ENCODE results near the gene HNRNPLL. TPM values are rescaled to one million over a fixed set of nuclear protein-coding genes. Genes with fewer than 3 reads are reported as not detected.

HNRNPLL gene
- total RNA-seq, 1 experiment from 2014 or later = 59.4 TPM

DNA sequence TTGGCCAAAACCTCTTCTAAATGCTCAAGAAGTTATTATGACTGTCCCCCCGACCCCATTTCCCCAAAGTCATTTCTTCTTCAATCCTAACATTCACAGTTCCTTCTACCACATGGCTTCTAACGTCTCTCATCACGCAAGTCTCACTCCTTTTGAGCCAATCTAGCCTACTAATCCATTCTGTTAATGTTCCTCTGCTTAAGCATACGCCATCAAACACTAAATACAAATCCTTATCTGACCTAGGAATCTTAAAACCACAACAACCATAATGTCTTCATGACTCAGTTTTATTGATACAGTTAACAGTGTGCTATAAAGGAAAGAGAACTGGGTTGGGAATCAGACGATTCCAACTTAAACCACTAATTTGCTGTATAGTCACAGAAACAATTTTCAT, 23.9 kb downstream of the HNRNPLL start:
- H3K36me3 Mint-ChIP-seq (ENCODE audit: insufficient read depth, unreplicated experiment) = peaks cover 34% of the 10 kb centered on the region
- H3K4me1 ChIP-seq = no peaks in the 10 kb centered on the region; the same call in 1 of the 2 replicates
- intact Hi-C loops (cut with micrococcal nuclease; ENCODE audit: unreplicated experiment) = no loop called here
- no peak overlapping the region for H3K27ac Mint-ChIP-seq (ENCODE audit: unreplicated experiment)
- POLR2A ChIA-PET = no interaction called here
- no peaks in the 10 kb centered on the region; the same call in 1 of the 2 replicates for H3K36me3 ChIP-seq (ENCODE audit: control insufficient read depth, insufficient read depth, low read length)
- CTCF ChIA-PET = no interaction called here
- H3K27me3 ChIP-seq (replicated peaks; ENCODE audit: control insufficient read depth, insufficient read depth, low read length) = no peaks in the 10 kb centered on the region
- H3K27me3 Mint-ChIP-seq (ENCODE audit: insufficient read depth, unreplicated experiment) = no peaks in the 10 kb centered on the region
- no TSS peak for BruUV-seq (replicated peaks)
- H3K9me3 ChIP-seq = no peaks in the 10 kb centered on the region
- H3K4me3 Mint-ChIP-seq (ENCODE audit: unreplicated experiment) = no peak overlapping the region
- DNase-seq = no peak
- TF ChIP-seq, protein P1, sequence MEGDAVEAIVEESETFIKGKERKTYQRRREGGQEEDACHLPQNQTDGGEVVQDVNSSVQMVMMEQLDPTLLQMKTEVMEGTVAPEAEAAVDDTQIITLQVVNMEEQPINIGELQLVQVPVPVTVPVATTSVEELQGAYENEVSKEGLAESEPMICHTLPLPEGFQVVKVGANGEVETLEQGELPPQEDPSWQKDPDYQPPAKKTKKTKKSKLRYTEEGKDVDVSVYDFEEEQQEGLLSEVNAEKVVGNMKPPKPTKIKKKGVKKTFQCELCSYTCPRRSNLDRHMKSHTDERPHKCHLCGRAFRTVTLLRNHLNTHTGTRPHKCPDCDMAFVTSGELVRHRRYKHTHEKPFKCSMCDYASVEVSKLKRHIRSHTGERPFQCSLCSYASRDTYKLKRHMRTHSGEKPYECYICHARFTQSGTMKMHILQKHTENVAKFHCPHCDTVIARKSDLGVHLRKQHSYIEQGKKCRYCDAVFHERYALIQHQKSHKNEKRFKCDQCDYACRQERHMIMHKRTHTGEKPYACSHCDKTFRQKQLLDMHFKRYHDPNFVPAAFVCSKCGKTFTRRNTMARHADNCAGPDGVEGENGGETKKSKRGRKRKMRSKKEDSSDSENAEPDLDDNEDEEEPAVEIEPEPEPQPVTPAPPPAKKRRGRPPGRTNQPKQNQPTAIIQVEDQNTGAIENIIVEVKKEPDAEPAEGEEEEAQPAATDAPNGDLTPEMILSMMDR (IDR thresholded peaks at IDR 0.05; ENCODE audit: insufficient read depth in 1 of 2, low read depth in 1 of 2, low read length in 1 of 2, severe bottlenecking in 1 of 2, unreplicated experiment in 1 of 2) = no peak
- H3K9me3 Mint-ChIP-seq (ENCODE audit: unreplicated experiment) = no peaks in the 10 kb centered on the region
- H3K4me1 Mint-ChIP-seq (ENCODE audit: low read depth, unreplicated experiment) = peaks cover 7% of the 10 kb centered on the region
- H3K4me3 ChIP-seq (ENCODE audit: low read depth, low read length) = no peak overlapping the region

DNA sequence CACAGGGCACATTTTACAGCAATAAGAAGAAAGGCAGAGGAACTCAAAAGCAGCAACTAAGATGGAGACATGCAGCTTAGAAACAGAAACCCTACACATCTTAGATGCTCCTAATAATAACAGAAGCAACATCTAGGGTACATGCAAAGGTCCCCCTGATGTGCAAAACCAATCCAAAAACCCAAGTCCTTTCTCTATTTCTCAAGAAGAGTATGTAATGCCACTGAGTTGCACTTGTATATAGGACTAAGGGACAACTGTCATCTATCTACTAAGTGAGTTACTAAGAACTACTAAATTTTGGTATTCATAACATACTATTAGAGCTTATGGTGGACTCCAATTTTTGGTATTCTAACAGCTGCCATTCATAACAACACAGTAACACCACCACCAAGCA, 28.4 kb downstream of the HNRNPLL start:
- POLR2A ChIA-PET = no interaction called here
- H3K36me3 Mint-ChIP-seq (ENCODE audit: insufficient read depth, unreplicated experiment) = peaks cover 29% of the 10 kb centered on the region
- CTCF ChIA-PET = interaction anchor here (0.5 kb wide), 1 partner anchor 128 kb away, joined by 7 read pairs; no protein-coding TSS in a partner anchor
- BruUV-seq (replicated peaks) = no TSS peak
- TF ChIP-seq, protein P1 (IDR thresholded peaks at IDR 0.05; ENCODE audit: insufficient read depth in 1 of 2, low read depth in 1 of 2, low read length in 1 of 2, severe bottlenecking in 1 of 2, unreplicated experiment in 1 of 2) = no peak
- H3K9me3 Mint-ChIP-seq (ENCODE audit: unreplicated experiment) = no peaks in the 10 kb centered on the region
- peaks cover 3% of the 10 kb centered on the region; the same call in 1 of the 2 replicates for H3K36me3 ChIP-seq (ENCODE audit: control insufficient read depth, insufficient read depth, low read length)
- H3K4me1 ChIP-seq = peaks cover 2% of the 10 kb centered on the region; the same call in 1 of the 2 replicates
- no peaks in the 10 kb centered on the region for H3K27me3 Mint-ChIP-seq (ENCODE audit: insufficient read depth, unreplicated experiment)
- no peak overlapping the region for H3K4me3 ChIP-seq (ENCODE audit: low read depth, low read length)
- no peak for DNase-seq
- no peaks in the 10 kb centered on the region for H3K27me3 ChIP-seq (replicated peaks; ENCODE audit: control insufficient read depth, insufficient read depth, low read length)
- intact Hi-C loops (cut with micrococcal nuclease; ENCODE audit: unreplicated experiment) = no loop called here
- no peak overlapping the region for H3K27ac Mint-ChIP-seq (ENCODE audit: unreplicated experiment)
- H3K4me1 Mint-ChIP-seq (ENCODE audit: low read depth, unreplicated experiment) = peaks cover 7% of the 10 kb centered on the region
- H3K4me3 Mint-ChIP-seq (ENCODE audit: unreplicated experiment) = no peak overlapping the region
- H3K9me3 ChIP-seq = no peaks in the 10 kb centered on the region

DNA sequence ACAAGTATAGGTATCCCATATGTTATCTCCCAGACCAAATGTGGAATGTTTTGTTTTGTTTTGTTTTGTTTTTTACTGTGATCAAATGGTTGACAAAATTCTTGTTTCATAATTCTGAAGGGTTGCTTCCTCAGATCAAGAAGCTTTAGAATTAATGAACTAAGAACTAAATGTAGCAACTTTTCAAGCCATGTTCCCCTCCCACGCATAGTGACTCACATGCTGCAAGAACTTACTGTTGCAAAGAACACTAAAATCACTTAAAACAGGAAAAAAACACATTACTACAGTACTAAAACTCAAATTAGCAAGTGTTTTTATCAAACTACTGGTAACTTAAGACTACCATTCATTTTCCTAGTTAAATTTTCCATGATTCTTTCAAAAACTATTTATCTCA, 30.6 kb downstream of the HNRNPLL start:
- BruUV-seq (replicated peaks) = no TSS peak
- H3K9me3 Mint-ChIP-seq (ENCODE audit: unreplicated experiment) = no peaks in the 10 kb centered on the region
- intact Hi-C loops (cut with micrococcal nuclease; ENCODE audit: unreplicated experiment) = no loop called here
- Histone ChIP-seq H3K9me3 (no peaks in the 10 kb centered on the region), H3K4me3 (ENCODE audit: low read depth, low read length) (no peak overlapping the region), H3K27me3 (replicated peaks; ENCODE audit: control insufficient read depth, insufficient read depth, low read length) (no peaks in the 10 kb centered on the region), H3K4me1 (peaks cover 2% of the 10 kb centered on the region; the same call in 1 of the 2 replicates), H3K36me3 (ENCODE audit: control insufficient read depth, insufficient read depth, low read length) (peaks cover 3% of the 10 kb centered on the region; the same call in 1 of the 2 replicates)
- TF ChIP-seq, protein P1 (IDR thresholded peaks at IDR 0.05; ENCODE audit: insufficient read depth in 1 of 2, low read depth in 1 of 2, low read length in 1 of 2, severe bottlenecking in 1 of 2, unreplicated experiment in 1 of 2) = no peak
- peaks cover 39% of the 10 kb centered on the region for H3K36me3 Mint-ChIP-seq (ENCODE audit: insufficient read depth, unreplicated experiment)
- ChIA-PET CTCF (no interaction called here), POLR2A (no interaction called here)
- no peaks in the 10 kb centered on the region for H3K27me3 Mint-ChIP-seq (ENCODE audit: insufficient read depth, unreplicated experiment)
- DNase-seq = no peak
- H3K4me1 Mint-ChIP-seq (ENCODE audit: low read depth, unreplicated experiment) = no peaks in the 10 kb centered on the region
- H3K27ac Mint-ChIP-seq (ENCODE audit: unreplicated experiment) = no peak overlapping the region
- no peak overlapping the region for H3K4me3 Mint-ChIP-seq (ENCODE audit: unreplicated experiment)

Data from Caco-2 (cell line).